Neutrophil (primary cell): ENCODE data around the gene ZNF469.

Experiments used
- H3K27ac ChIP-seq: fragments of 200-600 bp; sonication (generic); 2 replicates; pipeline ENCODE4 v1.5.1; 2016; ENCODE audit warnings: mild to moderate bottlenecking, moderate library complexity
- H3K27me3 ChIP-seq: fragments of 200-600 bp; sonication (generic); 2 replicates; pipeline ENCODE4 v1.6.0; 2016; ENCODE audit warnings: mild to moderate bottlenecking
- H3K36me3 ChIP-seq: fragments of 200-600 bp; sonication (generic); 2 replicates; pipeline ENCODE4 v1.5.1; 2017
- H3K4me1 ChIP-seq, 2 experiments: fragments of 200-600 bp in 1 of 2; sonication (generic) in 1 of 2; 1 replicate in 1 of 2; 2 replicates in 1 of 2; pipeline versions ENCODE4 v1.5.1 to v1.6.1; 2013 to 2016; ENCODE audit warnings: low read depth in 1 of 2, low read length in 1 of 2, mild to moderate bottlenecking in 1 of 2, moderate library complexity in 1 of 2; ENCODE audit not compliant: control insufficient read depth in 1 of 2, insufficient read depth in 1 of 2
- H3K4me3 ChIP-seq, 2 experiments: fragments of 200-600 bp in 1 of 2; sonication (generic) in 1 of 2; 1 replicate in 1 of 2; 2 replicates in 1 of 2; pipeline ENCODE4 v1.5.1; 2013 to 2016; ENCODE audit warnings: low read depth in 1 of 2, low read length in 1 of 2, mild to moderate bottlenecking in 1 of 2, moderate library complexity in 1 of 2
- H3K9me3 ChIP-seq: fragments of 200-600 bp; sonication (generic); 2 replicates; pipeline ENCODE4 v1.5.1; 2016
- TF ChIP-seq, protein P1 (sequence below): fragments of 200-600 bp; sonication (generic); IDR thresholded peaks from 2 replicates; pipeline ENCODE4 v1.5.1; 2016; ENCODE audit warnings: antibody characterized with exemption

ZNF469 gene

DNA sequence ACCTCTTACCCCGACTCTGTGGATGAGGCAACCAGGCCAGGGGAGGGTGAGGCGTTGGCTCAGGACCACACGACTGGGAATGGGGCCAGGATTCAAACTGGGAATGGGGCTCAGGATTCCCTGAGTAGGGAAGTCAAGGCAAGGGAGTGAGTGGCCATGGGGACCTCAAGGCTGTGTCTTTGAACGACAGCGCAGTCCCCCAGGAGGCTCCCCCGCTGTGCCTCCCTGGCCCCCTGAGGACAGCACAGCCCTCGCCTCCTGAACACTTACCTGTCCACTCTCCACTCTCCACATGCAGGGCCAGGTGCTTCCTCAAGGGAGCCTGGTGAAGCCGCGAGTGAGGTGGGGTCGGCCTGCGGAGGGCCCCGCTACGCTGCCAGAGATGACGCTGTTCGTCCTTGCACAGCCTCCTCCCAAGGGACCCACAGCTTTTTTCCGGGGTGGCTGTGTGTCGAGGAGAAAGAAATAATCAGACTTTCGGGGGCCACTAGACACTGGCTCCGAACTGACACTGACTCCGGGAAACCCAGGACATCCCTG is 6.9 kb downstream of the ZNF469 start:
- no peaks in the 10 kb centered on the region for H3K9me3 ChIP-seq
- no peak overlapping the region for H3K4me3 ChIP-seq
- no peaks in the 10 kb centered on the region for H3K36me3 ChIP-seq
- no peaks in the 10 kb centered on the region for H3K4me1 ChIP-seq
- no peak overlapping the region for H3K27ac ChIP-seq
- TF ChIP-seq, protein P1, sequence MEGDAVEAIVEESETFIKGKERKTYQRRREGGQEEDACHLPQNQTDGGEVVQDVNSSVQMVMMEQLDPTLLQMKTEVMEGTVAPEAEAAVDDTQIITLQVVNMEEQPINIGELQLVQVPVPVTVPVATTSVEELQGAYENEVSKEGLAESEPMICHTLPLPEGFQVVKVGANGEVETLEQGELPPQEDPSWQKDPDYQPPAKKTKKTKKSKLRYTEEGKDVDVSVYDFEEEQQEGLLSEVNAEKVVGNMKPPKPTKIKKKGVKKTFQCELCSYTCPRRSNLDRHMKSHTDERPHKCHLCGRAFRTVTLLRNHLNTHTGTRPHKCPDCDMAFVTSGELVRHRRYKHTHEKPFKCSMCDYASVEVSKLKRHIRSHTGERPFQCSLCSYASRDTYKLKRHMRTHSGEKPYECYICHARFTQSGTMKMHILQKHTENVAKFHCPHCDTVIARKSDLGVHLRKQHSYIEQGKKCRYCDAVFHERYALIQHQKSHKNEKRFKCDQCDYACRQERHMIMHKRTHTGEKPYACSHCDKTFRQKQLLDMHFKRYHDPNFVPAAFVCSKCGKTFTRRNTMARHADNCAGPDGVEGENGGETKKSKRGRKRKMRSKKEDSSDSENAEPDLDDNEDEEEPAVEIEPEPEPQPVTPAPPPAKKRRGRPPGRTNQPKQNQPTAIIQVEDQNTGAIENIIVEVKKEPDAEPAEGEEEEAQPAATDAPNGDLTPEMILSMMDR, result no peak
- H3K27me3 ChIP-seq, result peaks cover 64% of the 10 kb centered on the region

DNA sequence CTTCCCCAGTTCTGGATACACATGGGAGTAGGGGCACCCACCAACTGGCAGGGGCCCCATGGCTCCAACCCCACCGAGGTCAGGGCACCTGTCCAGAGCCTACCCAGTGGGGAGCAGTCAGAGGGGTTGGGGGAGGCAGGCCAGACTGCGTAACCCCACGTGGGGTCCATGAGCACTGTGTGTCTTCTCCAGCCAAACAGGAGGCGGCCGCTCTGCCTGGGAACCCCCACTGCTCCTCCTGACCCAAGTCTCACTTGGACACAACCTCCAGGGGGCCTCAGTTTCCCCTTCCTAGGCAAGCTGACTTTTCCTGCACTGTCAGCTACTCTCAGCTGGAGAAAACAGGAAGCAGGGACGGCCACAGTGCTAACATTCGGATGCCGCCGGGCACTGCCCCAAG is 7.5 kb downstream of the ZNF469 start:
- Histone ChIP-seq H3K4me1 (no peaks in the 10 kb centered on the region), H3K27me3 (peaks cover 58% of the 10 kb centered on the region), H3K27ac (no peak overlapping the region), H3K4me3 (no peak overlapping the region), H3K9me3 (no peaks in the 10 kb centered on the region), H3K36me3 (no peaks in the 10 kb centered on the region)
- TF ChIP-seq, protein P1, result no peak

DNA sequence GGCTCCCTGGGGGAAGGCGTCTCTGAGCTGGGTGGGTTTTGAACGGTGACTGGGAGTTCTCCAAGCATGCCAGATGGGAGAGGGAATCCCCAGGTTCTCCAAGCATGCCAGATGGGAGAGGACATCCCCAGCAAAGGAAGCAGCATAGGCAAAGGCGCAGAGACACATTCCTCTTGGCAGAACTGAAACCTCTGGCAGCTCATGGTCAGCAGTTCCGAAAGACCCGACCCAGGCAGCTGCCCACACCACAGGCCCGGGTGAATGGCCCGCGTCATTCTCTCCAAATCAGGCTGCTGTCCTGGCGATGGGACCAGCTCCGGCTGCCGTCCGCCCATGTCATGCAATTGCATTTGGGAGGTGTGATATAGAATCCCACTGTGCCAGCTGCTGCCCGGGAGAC is 8.0 kb downstream of the ZNF469 start:
- TF ChIP-seq, protein P1, result no peak
- Histone ChIP-seq H3K27me3 (peaks cover 54% of the 10 kb centered on the region), H3K27ac (no peak overlapping the region), H3K4me3 (no peak overlapping the region), H3K4me1 (no peaks in the 10 kb centered on the region), H3K9me3 (no peaks in the 10 kb centered on the region), H3K36me3 (no peaks in the 10 kb centered on the region)

DNA sequence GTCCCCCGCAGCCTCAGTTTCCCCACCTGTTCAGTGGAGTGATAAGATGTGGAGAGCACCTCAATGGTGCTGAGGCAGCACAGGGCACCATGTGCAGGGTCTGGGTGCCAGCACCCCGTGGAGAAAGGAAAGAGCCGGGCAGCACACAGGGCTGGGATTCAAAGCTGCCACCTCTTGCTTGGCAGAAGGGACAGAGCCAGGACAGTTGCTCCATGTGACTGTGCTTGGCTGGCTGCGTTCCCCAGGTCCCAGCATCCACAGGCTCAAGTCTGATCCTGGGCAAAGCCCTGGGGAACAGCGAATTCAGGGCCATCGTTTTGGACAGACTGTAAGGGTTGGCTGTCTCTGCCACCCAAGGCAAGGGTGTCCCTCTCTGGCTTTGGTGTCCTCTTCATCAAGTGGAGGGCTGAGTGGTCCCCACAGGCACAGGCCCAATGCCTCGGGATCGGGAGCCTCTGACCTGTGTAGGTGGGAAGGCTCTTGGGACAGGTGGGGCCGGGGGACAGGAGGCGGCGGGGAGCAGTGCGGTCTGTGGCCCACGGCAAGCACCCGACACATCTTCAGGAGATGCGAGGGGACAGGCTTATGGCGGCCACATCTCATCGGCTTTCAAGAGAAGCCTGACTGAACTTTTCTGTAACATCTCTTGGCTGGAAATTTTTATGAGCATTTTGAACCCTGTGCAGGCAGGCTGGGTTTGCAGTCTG is 8.5 kb downstream of the ZNF469 start:
- TF ChIP-seq, protein P1, result no peak
- H3K4me3 ChIP-seq, result no peak overlapping the region
- no peaks in the 10 kb centered on the region for H3K4me1 ChIP-seq
- H3K36me3 ChIP-seq, result no peaks in the 10 kb centered on the region
- no peaks in the 10 kb centered on the region for H3K9me3 ChIP-seq
- no peak overlapping the region for H3K27ac ChIP-seq
- peaks cover 48% of the 10 kb centered on the region for H3K27me3 ChIP-seq

DNA sequence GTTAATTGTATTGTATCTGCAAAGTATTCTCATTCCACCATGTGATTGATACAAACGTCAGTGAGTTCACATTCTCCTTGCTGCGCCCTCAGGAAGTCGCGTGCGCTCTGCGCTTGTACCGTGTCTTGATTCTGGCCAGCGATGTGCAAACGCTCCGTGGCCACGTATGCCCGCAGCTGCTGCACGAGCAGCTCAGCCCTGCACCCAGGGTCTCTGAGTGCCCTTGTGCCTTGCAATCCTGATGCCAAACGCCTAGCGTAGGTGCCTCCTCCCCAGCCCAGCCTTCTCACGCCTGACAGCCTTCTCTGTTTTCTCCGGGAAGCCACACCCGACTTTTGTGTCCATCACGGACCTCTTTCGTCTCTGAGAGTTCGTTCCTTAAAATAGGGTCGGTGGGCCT is 9.4 kb downstream of the ZNF469 start:
- Histone ChIP-seq H3K27ac (no peak overlapping the region), H3K9me3 (no peaks in the 10 kb centered on the region), H3K4me1 (no peaks in the 10 kb centered on the region), H3K36me3 (no peaks in the 10 kb centered on the region), H3K27me3 (peaks cover 41% of the 10 kb centered on the region), H3K4me3 (no peak overlapping the region)
- TF ChIP-seq, protein P1, result no peak
